H9 (cell line): ENCODE results near the gene TEKT3. TPM values are rescaled to one million over a fixed set of nuclear protein-coding genes. Genes with fewer than 3 reads are reported as not detected.

Experiments
- DNase-seq: peaks from one replicate; pipeline ENCODE4 v3.0.0-alpha.2; 2017
- H2AFZ ChIP-seq: one replicate; pipeline ENCODE4 v1.6.1; 2013; ENCODE audit warnings: mild to moderate bottlenecking, low read length, control low read depth, moderate library complexity
- H2AK5ac ChIP-seq: 2 replicates; pipeline ENCODE4 v1.6.1; 2013; ENCODE audit warnings: low read length, control low read depth, mixed read lengths; ENCODE audit not compliant: insufficient read length
- H2BK120ac ChIP-seq: one replicate; pipeline ENCODE4 v1.6.1; 2013; ENCODE audit warnings: low read depth, mild to moderate bottlenecking, low read length, control low read depth, inconsistent platforms; ENCODE audit not compliant: poor library complexity, severe bottlenecking
- H2BK12ac ChIP-seq: 2 replicates; pipeline ENCODE4 v1.6.1; 2013; ENCODE audit warnings: low read length, control low read depth, mixed read lengths, low read depth; ENCODE audit not compliant: insufficient read length
- H2BK15ac ChIP-seq: 2 replicates; pipeline ENCODE4 v1.6.1; 2013; ENCODE audit warnings: low read depth, low read length, control low read depth
- H2BK20ac ChIP-seq: one replicate; pipeline ENCODE4 v1.6.1; 2013; ENCODE audit warnings: low read depth, mild to moderate bottlenecking, low read length, control low read depth, inconsistent platforms; ENCODE audit not compliant: poor library complexity, severe bottlenecking
- H2BK5ac ChIP-seq: 2 replicates; pipeline ENCODE4 v1.6.1; 2013; ENCODE audit warnings: low read length, control low read depth, mixed read lengths; ENCODE audit not compliant: insufficient read length
- H3K14ac ChIP-seq: 2 replicates; pipeline ENCODE4 v1.6.1; 2013; ENCODE audit warnings: low read length, control low read depth; ENCODE audit not compliant: insufficient read depth
- H3K18ac ChIP-seq: 2 replicates; pipeline ENCODE4 v1.6.1; 2013; ENCODE audit warnings: low read depth, mild to moderate bottlenecking, mixed read lengths, low read length, control low read depth; ENCODE audit not compliant: insufficient read length
- H3K23ac ChIP-seq: 2 replicates; pipeline ENCODE4 v1.6.1; 2013; ENCODE audit warnings: low read length, control low read depth, mixed read lengths, low read depth; ENCODE audit not compliant: insufficient read length
- H3K23me2 ChIP-seq: 2 replicates; pipeline ENCODE4 v1.6.1; 2013; ENCODE audit warnings: low read depth, mild to moderate bottlenecking, mixed read lengths, low read length, control low read depth; ENCODE audit not compliant: insufficient read length, poor library complexity, severe bottlenecking
- H3K27ac ChIP-seq: 2 replicates; pipeline ENCODE4 v1.5.1; 2013; ENCODE audit warnings: low read length, control low read depth, mixed read lengths, low read depth; ENCODE audit not compliant: insufficient read length
- H3K27me3 ChIP-seq: 2 replicates; pipeline ENCODE4 v1.6.1; 2013; ENCODE audit warnings: low read length, control low read depth, inconsistent platforms; ENCODE audit not compliant: insufficient read depth
- H3K4ac ChIP-seq: 2 replicates; pipeline ENCODE4 v1.6.1; 2013; ENCODE audit warnings: low read depth, mild to moderate bottlenecking, control low read depth, inconsistent platforms, low read length, moderate library complexity
- H3K4me1 ChIP-seq: 2 replicates; pipeline ENCODE4 v1.6.1; 2013; ENCODE audit warnings: low read length, control low read depth, inconsistent platforms; ENCODE audit not compliant: insufficient read depth
- H3K4me2 ChIP-seq: 2 replicates; pipeline ENCODE4 v1.6.1; 2013; ENCODE audit warnings: low read length, control low read depth, mixed read lengths; ENCODE audit not compliant: insufficient read length, insufficient read depth
- H3K56ac ChIP-seq: 2 replicates; pipeline ENCODE4 v1.6.1; 2013; ENCODE audit warnings: low read depth, mild to moderate bottlenecking, mixed read lengths, low read length, control low read depth; ENCODE audit not compliant: insufficient read length
- H3K79me1 ChIP-seq: 2 replicates; pipeline ENCODE4 v1.6.1; 2013; ENCODE audit warnings: low read depth, mild to moderate bottlenecking, moderate library complexity, low read length, control low read depth, inconsistent platforms; ENCODE audit not compliant: insufficient read depth, poor library complexity, severe bottlenecking
- H3K79me2 ChIP-seq: 2 replicates; pipeline ENCODE4 v1.6.1; 2013; ENCODE audit warnings: low read length, control low read depth, inconsistent platforms; ENCODE audit not compliant: insufficient read depth
- H3K9ac ChIP-seq: 2 replicates; pipeline ENCODE4 v1.6.1; 2013; ENCODE audit warnings: low read length, control low read depth, mixed read lengths; ENCODE audit not compliant: insufficient read length; ENCODE audit errors: extremely low read depth
- H3K9me3 ChIP-seq: one replicate; pipeline ENCODE4 v1.6.1; 2013; ENCODE audit warnings: low read depth, low read length, inconsistent platforms; ENCODE audit not compliant: control insufficient read depth
- H3T11ph ChIP-seq: one replicate; pipeline ENCODE4 v1.6.1; 2013; ENCODE audit warnings: mild to moderate bottlenecking, low read length, control low read depth, inconsistent platforms
- H4K20me1 ChIP-seq: one replicate; pipeline ENCODE4 v1.6.1; 2013; ENCODE audit not compliant: control insufficient read depth, insufficient read length, insufficient read depth
- H4K5ac ChIP-seq: 2 replicates; pipeline ENCODE4 v1.6.1; 2013; ENCODE audit warnings: low read depth, mild to moderate bottlenecking, mixed read lengths, low read length, control low read depth; ENCODE audit not compliant: insufficient read length
- H4K8ac ChIP-seq: replicated peaks from 2 replicates; pipeline ENCODE4 v1.6.1; 2013; ENCODE audit warnings: low read length, control low read depth, mixed read lengths, low read depth; ENCODE audit not compliant: insufficient read length
- H4K91ac ChIP-seq: 2 replicates; pipeline ENCODE4 v1.6.1; 2013; ENCODE audit warnings: low read depth, mild to moderate bottlenecking, moderate library complexity, mixed read lengths, low read length, control low read depth; ENCODE audit not compliant: insufficient read length
- H3K27ac Mint-ChIP-seq, 3 experiments: 2 replicates in 2 of 3; 3 replicates in 1 of 3; pipeline ENCODE4 v1.8.0; 2020 to 2021; ENCODE audit warnings: mixed read lengths in 3 of 3, mild to moderate bottlenecking in 1 of 3, moderate library complexity in 1 of 3
- H3K27me3 Mint-ChIP-seq: 2 replicates; pipeline ENCODE4 v1.8.0; 2021; ENCODE audit warnings: low read depth, mild to moderate bottlenecking, moderate library complexity, mixed read lengths
- H3K36me3 Mint-ChIP-seq, 3 experiments: 2 replicates in 2 of 3; 3 replicates in 1 of 3; pipeline ENCODE4 v1.8.0; 2020 to 2021; ENCODE audit warnings: low read depth in 3 of 3, mixed read lengths in 3 of 3; ENCODE audit not compliant: insufficient read depth in 1 of 3
- H3K4me1 Mint-ChIP-seq, 2 experiments: 2 replicates each; pipeline ENCODE4 v1.8.0; 2020; ENCODE audit warnings: mixed read lengths in 2 of 2
- H3K4me3 Mint-ChIP-seq, 2 experiments: 2 replicates in 1 of 2; 3 replicates in 1 of 2; pipeline ENCODE4 v1.8.0; 2020 to 2021; ENCODE audit warnings: mild to moderate bottlenecking in 2 of 2, mixed read lengths in 2 of 2, moderate library complexity in 1 of 2
- H3K9me3 Mint-ChIP-seq, 2 experiments: 2 replicates in 1 of 2; 3 replicates in 1 of 2; pipeline ENCODE4 v1.8.0; 2020; ENCODE audit warnings: mild to moderate bottlenecking in 2 of 2, mixed read lengths in 2 of 2, moderate library complexity in 1 of 2
- CTCF ChIP-seq: fragments of 200-600 bp; sonication (generic); conservative IDR thresholded peaks from 3 replicates; pipeline ENCODE4 v1.8.0; 2021; ENCODE audit warnings: antibody characterized with exemption, mild to moderate bottlenecking
- WGBS: extraction: QIAGEN DNeasy Blood & Tissue Kit; methylation state at CpG from one replicate; pipeline ENCODE4 v1.1.7; 2013; ENCODE audit warnings: missing lambda C conversion rate, low lambda C conversion rate, mixed read lengths; ENCODE audit not compliant: insufficient read length; ENCODE audit errors: extremely low coverage; 5-methylcytosine and 5-hydroxymethylcytosine counted together
- total RNA-seq: library from RNA; stranded (reverse); gene quantifications from 2 replicates; pipeline ENCODE4 v1.2.1, GENCODE V29; 2021

TEKT3 gene
- total RNA-seq, 1 experiment from 2014 or later = 0.42 TPM

- H2AK5ac ChIP-seq = no peak overlapping the region
- no peak overlapping the region for H2BK12ac ChIP-seq
- Mint-ChIP-seq H3K4me1 (no peaks in the 10 kb centered on the region), H3K27ac (no peak overlapping the region), H3K9me3 (no peaks in the 10 kb centered on the region), H3K4me3 (no peak overlapping the region), H3K36me3 (no peaks in the 10 kb centered on the region), H3K27me3 (no peaks in the 10 kb centered on the region; the same call in 1 of the 2 replicates)
- no peak overlapping the region for H3K27ac ChIP-seq
- H4K20me1 ChIP-seq = no peaks in the 10 kb centered on the region
- no peak overlapping the region for H4K91ac ChIP-seq
- H2AFZ ChIP-seq = no peak overlapping the region
- no peak overlapping the region for H3K18ac ChIP-seq
- no peaks in the 10 kb centered on the region for H3K9me3 ChIP-seq
- no peak overlapping the region for H4K8ac ChIP-seq
- no peak overlapping the region for H3K9ac ChIP-seq
- H4K5ac ChIP-seq = no peak overlapping the region
- H3K79me1 ChIP-seq = no peaks in the 10 kb centered on the region
- no peak overlapping the region for H3K4ac ChIP-seq
- no peak overlapping the region for H3K56ac ChIP-seq
- no peak overlapping the region for H3K14ac ChIP-seq
- no peak for DNase-seq
- H3K23me2 ChIP-seq = no peaks in the 10 kb centered on the region
- H2BK5ac ChIP-seq = no peak overlapping the region
- no peak overlapping the region for H3K23ac ChIP-seq
- no peak overlapping the region for H3K4me2 ChIP-seq
- no peak overlapping the region for H2BK120ac ChIP-seq
- H2BK20ac ChIP-seq = no peak overlapping the region
- H3K79me2 ChIP-seq = no peaks in the 10 kb centered on the region
- H2BK15ac ChIP-seq = no peak overlapping the region
- no CpG with 5 or more reads among the region's 3 CpGs for WGBS
- no peaks in the 10 kb centered on the region for H3K4me1 ChIP-seq
- TF ChIP-seq CTCF = no peak
- H3T11ph ChIP-seq = no peak overlapping the region
- H3K27me3 ChIP-seq = no peaks in the 10 kb centered on the region
These were observed 32.2 kb downstream of the TEKT3 start for GRCh38 chr17:15309236-15309635.
